Measurements from ENCODE around the gene NPM1. TPM values are rescaled to one million over a fixed set of nuclear protein-coding genes. Genes with fewer than 3 reads are reported as not detected.

The NPM1 gene
- total RNA-seq, 2 experiments from 2014 or later, result 1,230 to 1,897 TPM

GRCh38 chr5:171429543-171429910 lies 41.9 kb downstream of the NPM1 start:
- DNase-seq (no peak), ATAC-seq (no peak)
- H3K27me3 Mint-ChIP-seq, result no peaks in the 10 kb centered on the region
- no peaks in the 10 kb centered on the region for H3K36me3 Mint-ChIP-seq
- no peaks in the 10 kb centered on the region for H3K9me3 Mint-ChIP-seq (ENCODE audit: low read depth)
- no peak overlapping the region for H3K4me3 Mint-ChIP-seq
- peaks cover 4% of the 10 kb centered on the region for H3K4me1 Mint-ChIP-seq
- H3K27ac Mint-ChIP-seq, result no peak overlapping the region
- CTCF ChIA-PET, result interaction anchor here (1.8 kb wide), 1 partner anchor 10 kb away, joined by 4 read pairs; the partner anchor contains the start of gene FGF18

- Mint-ChIP-seq H3K9me3 (ENCODE audit: low read depth) (no peaks in the 10 kb centered on the region), H3K4me3 (no peak overlapping the region), H3K27ac (no peak overlapping the region), H3K27me3 (no peaks in the 10 kb centered on the region), H3K36me3 (no peaks in the 10 kb centered on the region), H3K4me1 (peaks cover 4% of the 10 kb centered on the region)
- CTCF ChIA-PET, result interaction anchor here (0.7 kb wide), 1 partner anchor 68 kb away, joined by 3 read pairs; no protein-coding TSS in a partner anchor
- DNase-seq (no peak), ATAC-seq (no peak)
These were observed 43.7 kb downstream of the NPM1 start for GRCh38 chr5:171431251-171431777.

GRCh38 chr5:171432076-171432475 lies 44.4 kb downstream of the NPM1 start:
- ATAC-seq, result no peak
- Mint-ChIP-seq H3K4me1 (peaks cover 4% of the 10 kb centered on the region), H3K9me3 (ENCODE audit: low read depth) (no peaks in the 10 kb centered on the region), H3K27me3 (no peaks in the 10 kb centered on the region), H3K27ac (no peak overlapping the region), H3K36me3 (no peaks in the 10 kb centered on the region), H3K4me3 (no peak overlapping the region)
- DNase-seq, result no peak
- CTCF ChIA-PET, result no interaction called here

- Mint-ChIP-seq H3K36me3 (no peaks in the 10 kb centered on the region), H3K27me3 (no peaks in the 10 kb centered on the region), H3K27ac (no peak overlapping the region), H3K4me1 (peaks cover 4% of the 10 kb centered on the region), H3K9me3 (ENCODE audit: low read depth) (no peaks in the 10 kb centered on the region), H3K4me3 (no peak overlapping the region)
- ATAC-seq (no peak), DNase-seq (no peak)
- CTCF ChIA-PET, result no interaction called here
These were observed 45.1 kb downstream of the NPM1 start for GRCh38 chr5:171432583-171433351.

GRCh38 chr5:171433352-171433698 lies 45.7 kb downstream of the NPM1 start:
- DNase-seq, result no peak
- no peaks in the 10 kb centered on the region for H3K27me3 Mint-ChIP-seq
- no peak for ATAC-seq
- peaks cover 4% of the 10 kb centered on the region for H3K4me1 Mint-ChIP-seq
- no peaks in the 10 kb centered on the region for H3K36me3 Mint-ChIP-seq
- CTCF ChIA-PET, result no interaction called here
- no peak overlapping the region for H3K4me3 Mint-ChIP-seq
- no peaks in the 10 kb centered on the region for H3K9me3 Mint-ChIP-seq (ENCODE audit: low read depth)
- no peak overlapping the region for H3K27ac Mint-ChIP-seq

GRCh38 chr5:171433982-171434676 lies 46.5 kb downstream of the NPM1 start:
- no peak for ATAC-seq
- CTCF ChIA-PET, result no interaction called here
- Mint-ChIP-seq H3K9me3 (ENCODE audit: low read depth) (no peaks in the 10 kb centered on the region), H3K36me3 (no peaks in the 10 kb centered on the region), H3K4me1 (peaks cover 4% of the 10 kb centered on the region), H3K27me3 (no peaks in the 10 kb centered on the region), H3K4me3 (no peak overlapping the region), H3K27ac (no peak overlapping the region)
- DNase-seq, result no peak

GRCh38 chr5:171434874-171435273 lies 47.2 kb downstream of the NPM1 start:
- no peaks in the 10 kb centered on the region for H3K27me3 Mint-ChIP-seq
- H3K4me1 Mint-ChIP-seq, result peaks cover 4% of the 10 kb centered on the region
- ATAC-seq (no peak), DNase-seq (no peak)
- H3K36me3 Mint-ChIP-seq, result no peaks in the 10 kb centered on the region
- H3K27ac Mint-ChIP-seq, result no peak overlapping the region
- CTCF ChIA-PET, result interaction anchor here (0.7 kb wide), 1 partner anchor 797 kb away, joined by 3 read pairs; no protein-coding TSS in a partner anchor
- no peak overlapping the region for H3K4me3 Mint-ChIP-seq
- H3K9me3 Mint-ChIP-seq (ENCODE audit: low read depth), result no peaks in the 10 kb centered on the region

- Mint-ChIP-seq H3K27ac (no peak overlapping the region), H3K9me3 (ENCODE audit: low read depth) (no peaks in the 10 kb centered on the region), H3K36me3 (no peaks in the 10 kb centered on the region), H3K27me3 (no peaks in the 10 kb centered on the region), H3K4me3 (no peak overlapping the region), H3K4me1 (peaks cover 4% of the 10 kb centered on the region)
- CTCF ChIA-PET, result no interaction called here
- DNase-seq (no peak), ATAC-seq (no peak)
These were observed 48.3 kb downstream of the NPM1 start for GRCh38 chr5:171435908-171436307.

- Mint-ChIP-seq H3K27ac (no peak overlapping the region), H3K36me3 (no peaks in the 10 kb centered on the region), H3K9me3 (ENCODE audit: low read depth) (no peaks in the 10 kb centered on the region), H3K4me1 (peaks cover 4% of the 10 kb centered on the region), H3K4me3 (no peak overlapping the region), H3K27me3 (no peaks in the 10 kb centered on the region)
- no peak for ATAC-seq
- no peak for DNase-seq
- CTCF ChIA-PET, result no interaction called here
These were observed 49.2 kb downstream of the NPM1 start for GRCh38 chr5:171436804-171437285.

- CTCF ChIA-PET, result no interaction called here
- H3K4me1 Mint-ChIP-seq, result peaks cover 4% of the 10 kb centered on the region
- H3K36me3 Mint-ChIP-seq, result no peaks in the 10 kb centered on the region
- H3K9me3 Mint-ChIP-seq (ENCODE audit: low read depth), result no peaks in the 10 kb centered on the region
- DNase-seq (no peak), ATAC-seq (no peak)
- no peak overlapping the region for H3K4me3 Mint-ChIP-seq
- H3K27me3 Mint-ChIP-seq, result no peaks in the 10 kb centered on the region
- H3K27ac Mint-ChIP-seq, result no peak overlapping the region
These were observed 49.7 kb downstream of the NPM1 start for GRCh38 chr5:171437286-171437821.

- H3K4me1 Mint-ChIP-seq, result no peaks in the 10 kb centered on the region
- H3K4me3 Mint-ChIP-seq, result no peak overlapping the region
- H3K27ac Mint-ChIP-seq, result no peak overlapping the region
- no peak for ATAC-seq
- H3K27me3 Mint-ChIP-seq, result no peaks in the 10 kb centered on the region
- CTCF ChIA-PET, result no interaction called here
- H3K9me3 Mint-ChIP-seq (ENCODE audit: low read depth), result no peaks in the 10 kb centered on the region
- H3K36me3 Mint-ChIP-seq, result no peaks in the 10 kb centered on the region
- no peak for DNase-seq
These were observed 51.1 kb downstream of the NPM1 start for GRCh38 chr5:171438738-171439137.

GRCh38 chr5:171441246-171441791 lies 53.7 kb downstream of the NPM1 start:
- Mint-ChIP-seq H3K4me1 (no peaks in the 10 kb centered on the region), H3K27me3 (no peaks in the 10 kb centered on the region), H3K27ac (no peak overlapping the region), H3K4me3 (no peak overlapping the region), H3K9me3 (ENCODE audit: low read depth) (no peaks in the 10 kb centered on the region), H3K36me3 (no peaks in the 10 kb centered on the region)
- no peak for ATAC-seq
- no peak for DNase-seq
- CTCF ChIA-PET, result no interaction called here

- Mint-ChIP-seq H3K9me3 (ENCODE audit: low read depth) (no peaks in the 10 kb centered on the region), H3K27ac (no peak overlapping the region), H3K36me3 (no peaks in the 10 kb centered on the region), H3K27me3 (no peaks in the 10 kb centered on the region), H3K4me3 (no peak overlapping the region), H3K4me1 (no peaks in the 10 kb centered on the region)
- ATAC-seq, result no peak
- DNase-seq, result no peak
- CTCF ChIA-PET, result no interaction called here
These were observed 54.8 kb downstream of the NPM1 start for GRCh38 chr5:171442287-171443042.

Measured in activated CD8-positive, alpha-beta memory T cell treated with anti-CD3 and anti-CD28 coated beads, Interleukin-2, amount 10 ng/mL, durations not matched to agents 7 days and 5 days (primary cell).